HEK293 (cell line): ENCODE measurements around the gene ZNF469.

Experiments used
- CTCF ChIA-PET: fragments of 350-600 bp; formaldehyde crosslinking; extraction: SDS; loops from one replicate; lab custom pipeline; 2021; ENCODE audit warnings: antibody characterized with exemption; lab: Yijun Ruan, JAX
- POLR2A ChIA-PET: fragments of 300-600 bp; formaldehyde crosslinking; extraction: SDS; loops from one replicate; lab custom pipeline; 2020; ENCODE audit warnings: antibody characterized with exemption, inconsistent platforms; lab: Yijun Ruan, JAX
- H3K27ac ChIP-seq: fragments of 200-500 bp; sonication (Bioruptor generic); 2 replicates; pipeline ENCODE4 v1.5.1; 2014; ENCODE audit warnings: low read depth, low read length, control low read depth, inconsistent platforms; ENCODE audit errors: extremely low read depth
- H3K36me3 ChIP-seq, 2 experiments: fragments of 200-500 bp in 1 of 2; sonication (Bioruptor generic) in 1 of 2; 1 replicate in 1 of 2; 2 replicates in 1 of 2; pipeline ENCODE4 v1.5.1; 2014 to 2017; ENCODE audit warnings: inconsistent platforms in 2 of 2, low read length in 2 of 2; ENCODE audit not compliant: control insufficient read depth in 2 of 2, insufficient read depth in 1 of 2
- H3K4me1 ChIP-seq: fragments of 200-500 bp; sonication (Bioruptor generic); 2 replicates; pipeline ENCODE4 v1.5.1; 2014; ENCODE audit warnings: mild to moderate bottlenecking, low read length, inconsistent platforms; ENCODE audit not compliant: control insufficient read depth, insufficient read depth
- H3K4me3 ChIP-seq: 2 replicates; pipeline ENCODE4 v1.5.1; 2011; ENCODE audit warnings: low read depth, mild to moderate bottlenecking, control low read depth, low read length, moderate library complexity
- H3K9me3 ChIP-seq: fragments of 200-500 bp; sonication (Bioruptor generic); 2 replicates; pipeline ENCODE4 v1.5.1; 2014; ENCODE audit warnings: low read depth, low read length, inconsistent platforms; ENCODE audit not compliant: control insufficient read depth, insufficient read depth
- BCL11A ChIP-seq: fragments of 450-650 bp; formaldehyde crosslinking; IDR thresholded peaks from 2 replicates; pipeline ENCODE4 v1.5.1; 2016; ENCODE audit warnings: low read depth, missing biosample characterization, missing genetic modification characterization
- FEZF1 ChIP-seq: fragments of 450-650 bp; formaldehyde crosslinking; IDR thresholded peaks from 2 replicates; pipeline ENCODE4 v1.5.1; 2016; ENCODE audit warnings: missing biosample characterization, missing genetic modification characterization
- GLI2 ChIP-seq: fragments of 450-650 bp; formaldehyde crosslinking; IDR thresholded peaks from 2 replicates; pipeline ENCODE4; 2017; ENCODE audit warnings: missing biosample characterization, missing genetic modification characterization, low read depth, borderline replicate concordance
- GLIS1 ChIP-seq: fragments of 450-650 bp; formaldehyde crosslinking; IDR thresholded peaks from 2 replicates; pipeline ENCODE4 v1.5.1; 2016; ENCODE audit warnings: missing biosample characterization, missing genetic modification characterization
- GLIS2 ChIP-seq: fragments of 450-650 bp; formaldehyde crosslinking; IDR thresholded peaks from 2 replicates; pipeline ENCODE4 v1.5.1; 2016; ENCODE audit warnings: missing biosample characterization, missing genetic modification characterization
- KLF16 ChIP-seq: fragments of 450-650 bp; formaldehyde crosslinking; IDR thresholded peaks from 2 replicates; pipeline ENCODE4 v1.5.1; 2017; ENCODE audit warnings: missing biosample characterization, missing genetic modification characterization
- MEIS1 ChIP-seq: sonication (generic); formaldehyde crosslinking; IDR thresholded peaks from 2 replicates; pipeline ENCODE4 v1.8.1; 2022; ENCODE audit warnings: missing genetic modification reagents, mild to moderate bottlenecking, borderline replicate concordance
- MZF1 ChIP-seq: fragments of 450-650 bp; formaldehyde crosslinking; IDR thresholded peaks from 2 replicates; pipeline ENCODE4 v1.5.1; 2017; ENCODE audit warnings: missing biosample characterization, missing genetic modification characterization, borderline replicate concordance
- RBAK ChIP-seq: fragments of 450-650 bp; formaldehyde crosslinking; IDR thresholded peaks from 2 replicates; pipeline ENCODE4 v1.5.1; 2016; ENCODE audit warnings: missing biosample characterization, missing genetic modification characterization
- SP3 ChIP-seq: fragments of 450-650 bp; formaldehyde crosslinking; IDR thresholded peaks from 2 replicates; pipeline ENCODE4 v1.5.1; 2016; ENCODE audit warnings: missing biosample characterization, missing genetic modification characterization
- ZFP37 ChIP-seq: fragments of 450-650 bp; formaldehyde crosslinking; IDR thresholded peaks from 2 replicates; pipeline ENCODE4 v1.5.1; 2016; ENCODE audit warnings: missing biosample characterization, missing genetic modification characterization
- ZNF132 ChIP-seq: fragments of 450-650 bp; formaldehyde crosslinking; IDR thresholded peaks from 2 replicates; pipeline ENCODE4 v1.5.1; 2017; ENCODE audit warnings: missing biosample characterization, missing genetic modification characterization, borderline replicate concordance
- ZNF157 ChIP-seq: fragments of 450-650 bp; formaldehyde crosslinking; IDR thresholded peaks from 2 replicates; pipeline ENCODE4 v1.5.1; 2016; ENCODE audit warnings: missing biosample characterization, missing genetic modification characterization
- ZNF202 ChIP-seq: fragments of 450-650 bp; formaldehyde crosslinking; IDR thresholded peaks from 2 replicates; pipeline ENCODE4 v1.5.1; 2016; ENCODE audit warnings: missing biosample characterization, missing genetic modification characterization, borderline replicate concordance
- ZNF311 ChIP-seq: fragments of 450-650 bp; formaldehyde crosslinking; IDR thresholded peaks from 2 replicates; pipeline ENCODE4 v1.5.1; 2017; ENCODE audit warnings: missing biosample characterization, missing genetic modification characterization, borderline replicate concordance
- ZNF391 ChIP-seq: fragments of 450-650 bp; formaldehyde crosslinking; IDR thresholded peaks from 2 replicates; pipeline ENCODE4 v1.5.1; 2016; ENCODE audit warnings: low read depth, missing biosample characterization, missing genetic modification characterization, borderline replicate concordance
- ZNF514 ChIP-seq: fragments of 450-650 bp; formaldehyde crosslinking; IDR thresholded peaks from 2 replicates; pipeline ENCODE4 v1.5.1; 2016; ENCODE audit warnings: missing biosample characterization, missing genetic modification characterization
- ZNF549 ChIP-seq: fragments of 450-650 bp; IDR thresholded peaks from 2 replicates; pipeline ENCODE4 v1.5.1; 2018; ENCODE audit warnings: missing biosample characterization, missing genetic modification characterization, mild to moderate bottlenecking, inconsistent platforms, moderate library complexity
- ZNF571 ChIP-seq: fragments of 450-650 bp; formaldehyde crosslinking; IDR thresholded peaks from 2 replicates; pipeline ENCODE4 v1.5.0; 2017; ENCODE audit warnings: missing biosample characterization, missing genetic modification characterization
- ZNF629 ChIP-seq: fragments of 450-650 bp; formaldehyde crosslinking; IDR thresholded peaks from 2 replicates; pipeline ENCODE4 v1.5.1; 2017; ENCODE audit warnings: missing biosample characterization, missing genetic modification characterization
- ZNF670 ChIP-seq: fragments of 450-650 bp; formaldehyde crosslinking; IDR thresholded peaks from 2 replicates; pipeline ENCODE4 v1.5.1; 2016; ENCODE audit warnings: missing biosample characterization, missing genetic modification characterization, low read depth
- TF ChIP-seq, protein P1 (sequence below): fragments of 450-650 bp; formaldehyde crosslinking; IDR thresholded peaks from 2 replicates; pipeline ENCODE4 v1.5.1; 2016; ENCODE audit warnings: missing biosample characterization, missing genetic modification characterization, low read depth
- TF ChIP-seq, protein P2 (sequence below): fragments of 450-650 bp; formaldehyde crosslinking; IDR thresholded peaks from 2 replicates; pipeline ENCODE4 v1.5.1; 2017; ENCODE audit warnings: missing biosample characterization, missing genetic modification characterization
- TF ChIP-seq, protein P3 (sequence below): fragments of 450-650 bp; IDR thresholded peaks from 2 replicates; pipeline ENCODE4 v1.5.1; 2018; ENCODE audit warnings: missing biosample characterization, missing genetic modification characterization

The ZNF469 gene

DNA sequence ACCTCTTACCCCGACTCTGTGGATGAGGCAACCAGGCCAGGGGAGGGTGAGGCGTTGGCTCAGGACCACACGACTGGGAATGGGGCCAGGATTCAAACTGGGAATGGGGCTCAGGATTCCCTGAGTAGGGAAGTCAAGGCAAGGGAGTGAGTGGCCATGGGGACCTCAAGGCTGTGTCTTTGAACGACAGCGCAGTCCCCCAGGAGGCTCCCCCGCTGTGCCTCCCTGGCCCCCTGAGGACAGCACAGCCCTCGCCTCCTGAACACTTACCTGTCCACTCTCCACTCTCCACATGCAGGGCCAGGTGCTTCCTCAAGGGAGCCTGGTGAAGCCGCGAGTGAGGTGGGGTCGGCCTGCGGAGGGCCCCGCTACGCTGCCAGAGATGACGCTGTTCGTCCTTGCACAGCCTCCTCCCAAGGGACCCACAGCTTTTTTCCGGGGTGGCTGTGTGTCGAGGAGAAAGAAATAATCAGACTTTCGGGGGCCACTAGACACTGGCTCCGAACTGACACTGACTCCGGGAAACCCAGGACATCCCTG is 6.9 kb downstream of the ZNF469 start:
- TF ChIP-seq RBAK (no peak), KLF16 (tag by site-specific recombination) (no peak), GLIS1 (tag by site-specific recombination) (peak; percentile 25), ZNF202 (tag by site-specific recombination) (no peak), ZNF629 (tag by site-specific recombination) (no peak)
- Histone ChIP-seq H3K9me3 (no peaks in the 10 kb centered on the region), H3K4me1 (no peaks in the 10 kb centered on the region), H3K36me3 (no peaks in the 10 kb centered on the region), H3K4me3 (no peak overlapping the region), H3K27ac (no peak overlapping the region)
- ChIA-PET CTCF (no interaction called here), POLR2A (no interaction called here)

DNA sequence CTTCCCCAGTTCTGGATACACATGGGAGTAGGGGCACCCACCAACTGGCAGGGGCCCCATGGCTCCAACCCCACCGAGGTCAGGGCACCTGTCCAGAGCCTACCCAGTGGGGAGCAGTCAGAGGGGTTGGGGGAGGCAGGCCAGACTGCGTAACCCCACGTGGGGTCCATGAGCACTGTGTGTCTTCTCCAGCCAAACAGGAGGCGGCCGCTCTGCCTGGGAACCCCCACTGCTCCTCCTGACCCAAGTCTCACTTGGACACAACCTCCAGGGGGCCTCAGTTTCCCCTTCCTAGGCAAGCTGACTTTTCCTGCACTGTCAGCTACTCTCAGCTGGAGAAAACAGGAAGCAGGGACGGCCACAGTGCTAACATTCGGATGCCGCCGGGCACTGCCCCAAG is 7.5 kb downstream of the ZNF469 start:
- no peak overlapping the region for H3K27ac ChIP-seq
- H3K4me3 ChIP-seq = no peak overlapping the region
- H3K4me1 ChIP-seq = no peaks in the 10 kb centered on the region
- no peaks in the 10 kb centered on the region for H3K36me3 ChIP-seq
- H3K9me3 ChIP-seq = no peaks in the 10 kb centered on the region
- POLR2A ChIA-PET = no interaction called here
- CTCF ChIA-PET = interaction anchor here (0.7 kb wide), 1 partner anchor 79 kb away, joined by 3 read pairs; no protein-coding TSS in a partner anchor
- TF ChIP-seq KLF16 (tag by site-specific recombination) (no peak), SP3 (no peak), GLI2 (no peak), ZNF670 (tag by site-specific recombination) (no peak), ZNF549 (tag by site-specific recombination) (no peak), ZNF157 (no peak), BCL11A (no peak), MZF1 (no peak), ZNF311 (tag by site-specific recombination) (no peak), GLIS2 (tag by site-specific recombination) (no peak), ZNF571 (no peak), MEIS1 (no peak), FEZF1 (tag by site-specific recombination) (no peak), ZNF391 (tag by site-specific recombination) (no peak), ZFP37 (tag by site-specific recombination) (no peak), ZNF132 (tag by site-specific recombination) (no peak), ZNF514 (no peak)
- TF ChIP-seq, protein P1, sequence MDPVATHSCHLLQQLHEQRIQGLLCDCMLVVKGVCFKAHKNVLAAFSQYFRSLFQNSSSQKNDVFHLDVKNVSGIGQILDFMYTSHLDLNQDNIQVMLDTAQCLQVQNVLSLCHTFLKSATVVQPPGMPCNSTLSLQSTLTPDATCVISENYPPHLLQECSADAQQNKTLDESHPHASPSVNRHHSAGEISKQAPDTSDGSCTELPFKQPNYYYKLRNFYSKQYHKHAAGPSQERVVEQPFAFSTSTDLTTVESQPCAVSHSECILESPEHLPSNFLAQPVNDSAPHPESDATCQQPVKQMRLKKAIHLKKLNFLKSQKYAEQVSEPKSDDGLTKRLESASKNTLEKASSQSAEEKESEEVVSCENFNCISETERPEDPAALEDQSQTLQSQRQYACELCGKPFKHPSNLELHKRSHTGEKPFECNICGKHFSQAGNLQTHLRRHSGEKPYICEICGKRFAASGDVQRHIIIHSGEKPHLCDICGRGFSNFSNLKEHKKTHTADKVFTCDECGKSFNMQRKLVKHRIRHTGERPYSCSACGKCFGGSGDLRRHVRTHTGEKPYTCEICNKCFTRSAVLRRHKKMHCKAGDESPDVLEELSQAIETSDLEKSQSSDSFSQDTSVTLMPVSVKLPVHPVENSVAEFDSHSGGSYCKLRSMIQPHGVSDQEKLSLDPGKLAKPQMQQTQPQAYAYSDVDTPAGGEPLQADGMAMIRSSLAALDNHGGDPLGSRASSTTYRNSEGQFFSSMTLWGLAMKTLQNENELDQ (tag by site-specific recombination) = no peak
- TF ChIP-seq, protein P2, sequence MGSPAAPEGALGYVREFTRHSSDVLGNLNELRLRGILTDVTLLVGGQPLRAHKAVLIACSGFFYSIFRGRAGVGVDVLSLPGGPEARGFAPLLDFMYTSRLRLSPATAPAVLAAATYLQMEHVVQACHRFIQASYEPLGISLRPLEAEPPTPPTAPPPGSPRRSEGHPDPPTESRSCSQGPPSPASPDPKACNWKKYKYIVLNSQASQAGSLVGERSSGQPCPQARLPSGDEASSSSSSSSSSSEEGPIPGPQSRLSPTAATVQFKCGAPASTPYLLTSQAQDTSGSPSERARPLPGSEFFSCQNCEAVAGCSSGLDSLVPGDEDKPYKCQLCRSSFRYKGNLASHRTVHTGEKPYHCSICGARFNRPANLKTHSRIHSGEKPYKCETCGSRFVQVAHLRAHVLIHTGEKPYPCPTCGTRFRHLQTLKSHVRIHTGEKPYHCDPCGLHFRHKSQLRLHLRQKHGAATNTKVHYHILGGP = no peak
- TF ChIP-seq, protein P3, sequence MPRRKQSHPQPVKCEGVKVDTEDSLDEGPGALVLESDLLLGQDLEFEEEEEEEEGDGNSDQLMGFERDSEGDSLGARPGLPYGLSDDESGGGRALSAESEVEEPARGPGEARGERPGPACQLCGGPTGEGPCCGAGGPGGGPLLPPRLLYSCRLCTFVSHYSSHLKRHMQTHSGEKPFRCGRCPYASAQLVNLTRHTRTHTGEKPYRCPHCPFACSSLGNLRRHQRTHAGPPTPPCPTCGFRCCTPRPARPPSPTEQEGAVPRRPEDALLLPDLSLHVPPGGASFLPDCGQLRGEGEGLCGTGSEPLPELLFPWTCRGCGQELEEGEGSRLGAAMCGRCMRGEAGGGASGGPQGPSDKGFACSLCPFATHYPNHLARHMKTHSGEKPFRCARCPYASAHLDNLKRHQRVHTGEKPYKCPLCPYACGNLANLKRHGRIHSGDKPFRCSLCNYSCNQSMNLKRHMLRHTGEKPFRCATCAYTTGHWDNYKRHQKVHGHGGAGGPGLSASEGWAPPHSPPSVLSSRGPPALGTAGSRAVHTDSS = no peak
